ENCODE measurements around the gene PBX2.
A peak's percentile ranks its signal among the peaks of the same experiment; 100 is the strongest.

The PBX2 gene

DNA sequence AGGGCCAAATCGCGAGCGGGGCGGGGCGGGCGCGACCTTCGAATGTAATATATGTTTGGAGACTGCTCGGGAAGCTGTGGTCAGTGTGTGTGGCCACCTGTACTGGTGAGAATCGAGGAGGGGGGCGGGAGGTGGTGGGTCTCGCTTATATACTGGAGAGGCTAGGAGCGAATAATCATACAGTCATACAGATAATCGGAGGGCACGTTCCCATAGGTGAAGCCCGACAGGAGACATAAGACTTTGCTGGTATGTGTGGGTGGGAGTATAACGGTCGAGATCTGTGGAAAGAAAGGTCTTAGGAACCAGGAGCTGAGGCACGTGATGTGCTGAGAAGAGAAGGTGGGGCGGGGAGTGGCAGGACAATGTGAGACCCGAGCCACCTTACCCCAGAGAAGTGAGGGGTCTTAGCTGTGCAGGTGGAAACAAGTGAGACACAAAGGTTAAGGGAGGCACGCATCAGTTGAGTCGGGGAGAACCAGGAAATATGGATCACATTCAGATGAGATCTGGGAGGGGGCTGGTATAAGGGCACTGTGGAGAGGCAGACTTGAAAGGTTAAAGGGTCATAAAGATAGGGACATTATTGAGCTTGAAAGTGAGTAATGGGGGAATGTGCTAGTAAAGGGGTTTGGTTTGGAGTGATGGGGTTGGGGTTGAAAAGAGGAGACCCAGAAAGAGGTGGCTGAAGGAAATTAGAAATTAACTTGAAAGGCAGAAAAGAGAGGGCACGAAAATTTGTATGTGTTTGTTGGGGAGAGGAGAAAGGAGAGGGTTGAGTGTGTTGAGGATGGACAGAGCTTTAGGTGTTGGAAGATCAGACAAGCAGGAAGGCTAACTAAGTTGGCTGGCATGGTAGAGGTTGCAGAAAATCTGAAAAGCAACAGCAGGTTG is 11.2 kb downstream of the PBX2 start:
- Histone ChIP-seq H3K4me3 (ENCODE audit: low read depth, low read length, poor library complexity, severe bottlenecking) (peak overlapping the region; percentile 91), H3K9me3 (ENCODE audit: low read length) (no peaks in the 10 kb centered on the region), H3K9ac (ENCODE audit: low read length) (peak overlapping the region; percentile 79), H4K20me1 (ENCODE audit: insufficient read depth, low read length) (no peaks in the 10 kb centered on the region), H3F3A (ENCODE audit: insufficient read depth, low read length) (no peaks in the 10 kb centered on the region), H3K36me3 (ENCODE audit: insufficient read depth, low read length) (peaks cover 34% of the 10 kb centered on the region; the same call in 1 of the 2 replicates), H3K27me3 (ENCODE audit: insufficient read depth, low read length) (no peaks in the 10 kb centered on the region), H2AFZ (ENCODE audit: low read length) (no peak overlapping the region), H3K9me2 (ENCODE audit: low read depth, low read length) (no peaks in the 10 kb centered on the region), H3K27ac (ENCODE audit: low read depth, low read length, poor library complexity, severe bottlenecking) (peak overlapping the region; percentile 87), H3K79me2 (ENCODE audit: insufficient read depth, low read length) (peaks cover 12% of the 10 kb centered on the region; the same call in 1 of the 2 replicates), H3K4me2 (ENCODE audit: low read length) (peak overlapping the region; percentile 99), H3K4me1 (ENCODE audit: insufficient read depth, low read length, severe bottlenecking) (peaks cover 43% of the 10 kb centered on the region)
- TF ChIP-seq EZH2 (IDR thresholded peaks at IDR 0.05; ENCODE audit: borderline replicate concordance, low read length): no peak
- TF ChIP-seq, protein P1, sequence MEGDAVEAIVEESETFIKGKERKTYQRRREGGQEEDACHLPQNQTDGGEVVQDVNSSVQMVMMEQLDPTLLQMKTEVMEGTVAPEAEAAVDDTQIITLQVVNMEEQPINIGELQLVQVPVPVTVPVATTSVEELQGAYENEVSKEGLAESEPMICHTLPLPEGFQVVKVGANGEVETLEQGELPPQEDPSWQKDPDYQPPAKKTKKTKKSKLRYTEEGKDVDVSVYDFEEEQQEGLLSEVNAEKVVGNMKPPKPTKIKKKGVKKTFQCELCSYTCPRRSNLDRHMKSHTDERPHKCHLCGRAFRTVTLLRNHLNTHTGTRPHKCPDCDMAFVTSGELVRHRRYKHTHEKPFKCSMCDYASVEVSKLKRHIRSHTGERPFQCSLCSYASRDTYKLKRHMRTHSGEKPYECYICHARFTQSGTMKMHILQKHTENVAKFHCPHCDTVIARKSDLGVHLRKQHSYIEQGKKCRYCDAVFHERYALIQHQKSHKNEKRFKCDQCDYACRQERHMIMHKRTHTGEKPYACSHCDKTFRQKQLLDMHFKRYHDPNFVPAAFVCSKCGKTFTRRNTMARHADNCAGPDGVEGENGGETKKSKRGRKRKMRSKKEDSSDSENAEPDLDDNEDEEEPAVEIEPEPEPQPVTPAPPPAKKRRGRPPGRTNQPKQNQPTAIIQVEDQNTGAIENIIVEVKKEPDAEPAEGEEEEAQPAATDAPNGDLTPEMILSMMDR (IDR thresholded peaks at IDR 0.05; ENCODE audit: low read length): no peak

DNA sequence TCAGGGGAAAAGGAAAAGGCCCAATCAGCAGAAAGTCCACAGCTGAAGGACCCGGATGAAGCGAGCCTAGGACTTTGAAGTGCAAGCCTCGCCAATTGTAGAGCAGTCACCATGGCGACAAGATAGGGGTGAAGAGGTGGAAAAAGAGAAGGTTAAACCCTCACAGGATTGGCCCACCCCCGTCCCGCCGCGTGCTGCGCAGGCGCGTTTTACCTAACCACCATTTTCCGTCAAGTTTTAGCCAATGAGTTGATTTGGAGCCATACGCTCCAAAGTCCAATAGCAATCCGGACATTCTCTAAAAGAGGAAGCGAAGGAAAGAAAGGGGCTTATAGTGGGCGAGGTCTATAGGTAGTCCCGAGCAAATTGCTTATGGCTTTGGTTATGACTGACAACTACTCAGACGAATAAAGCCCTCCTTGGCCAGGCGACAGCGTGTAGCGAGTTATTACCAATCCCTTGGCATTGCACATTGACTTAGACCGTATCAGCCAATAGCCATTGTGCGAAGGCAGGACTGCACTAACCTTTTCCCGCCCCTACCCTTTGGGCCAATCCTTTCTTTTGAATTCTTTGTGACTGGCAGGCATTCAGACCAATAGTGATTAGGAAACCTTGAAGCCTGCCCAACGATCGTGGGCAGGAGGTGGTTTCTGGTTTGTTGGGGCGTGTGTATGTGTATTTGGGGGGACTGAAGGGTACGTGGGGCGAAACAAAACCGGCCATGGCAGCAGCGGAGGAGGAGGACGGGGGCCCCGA is 12.0 kb downstream of the PBX2 start, which contains the start of gene RNF5:
Gene RNF5, plus strand, starts transcription at position 618 of the 759 bp plus-strand sequence. Its CDS starts 107 bp downstream, at position 725.
- Histone ChIP-seq H3K9me3 (ENCODE audit: low read length) (no peaks in the 10 kb centered on the region), H4K20me1 (ENCODE audit: insufficient read depth, low read length) (no peaks in the 10 kb centered on the region), H3K79me2 (ENCODE audit: insufficient read depth, low read length) (peaks cover 12% of the 10 kb centered on the region; the same call in 1 of the 2 replicates), H3K36me3 (ENCODE audit: insufficient read depth, low read length) (peaks cover 27% of the 10 kb centered on the region; the same call in 1 of the 2 replicates), H3K9me2 (ENCODE audit: low read depth, low read length) (no peaks in the 10 kb centered on the region), H3K4me1 (ENCODE audit: insufficient read depth, low read length, severe bottlenecking) (peaks cover 51% of the 10 kb centered on the region), H3K9ac (ENCODE audit: low read length) (peak within 1 kb of the TSS; percentile 79), H3K27ac (ENCODE audit: low read depth, low read length, poor library complexity, severe bottlenecking) (peak within 1 kb of the TSS; percentile 87), H3K4me3 (ENCODE audit: low read depth, low read length, poor library complexity, severe bottlenecking) (peak within 1 kb of the TSS; percentile 91), H3F3A (ENCODE audit: insufficient read depth, low read length) (no peaks in the 10 kb centered on the region), H3K4me2 (ENCODE audit: low read length) (peak within 1 kb of the TSS; percentile 99), H3K27me3 (ENCODE audit: insufficient read depth, low read length) (no peaks in the 10 kb centered on the region), H2AFZ (ENCODE audit: low read length) (no peak within 1 kb of the TSS)
- TF ChIP-seq EZH2 (IDR thresholded peaks at IDR 0.05; ENCODE audit: borderline replicate concordance, low read length): no peak
- TF ChIP-seq, protein P1 (IDR thresholded peaks at IDR 0.05; ENCODE audit: low read length): no peak

DNA sequence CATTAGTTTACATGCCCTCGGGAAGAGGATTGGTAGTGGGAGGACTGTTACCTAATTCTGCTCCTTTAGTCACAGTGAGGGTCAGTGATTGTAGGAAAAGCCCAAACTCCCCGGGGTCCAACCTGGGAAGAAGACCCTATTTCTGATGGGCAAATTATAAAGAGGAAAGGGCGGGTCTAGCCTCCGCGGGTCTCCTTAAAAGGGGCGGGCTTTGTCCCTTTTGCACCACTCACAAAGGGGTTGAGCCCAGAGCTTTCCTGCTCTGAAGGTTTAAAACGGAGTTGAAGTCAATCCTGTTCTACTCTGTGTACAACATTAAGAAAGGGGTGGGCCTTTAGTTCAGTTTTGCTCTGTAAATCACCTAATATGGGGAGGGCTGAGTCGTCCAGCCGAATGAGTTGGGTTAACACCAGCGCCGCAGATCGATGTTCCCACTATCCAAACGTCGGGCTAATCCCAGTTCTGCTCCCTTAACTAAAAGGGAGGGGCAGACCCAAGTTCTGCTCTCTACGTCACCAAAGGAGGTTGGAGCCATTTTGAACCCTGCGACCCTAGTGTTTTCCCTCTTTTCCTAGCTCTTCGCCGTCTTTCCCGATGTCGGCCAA is 12.7 kb downstream of the PBX2 start:
- H3K4me2 ChIP-seq (ENCODE audit: low read length): peak overlapping the region; percentile 80
- H3K36me3 ChIP-seq (ENCODE audit: insufficient read depth, low read length): peaks cover 20% of the 10 kb centered on the region; the same call in 1 of the 2 replicates
- H4K20me1 ChIP-seq (ENCODE audit: insufficient read depth, low read length): no peaks in the 10 kb centered on the region
- TF ChIP-seq EZH2 (IDR thresholded peaks at IDR 0.05; ENCODE audit: borderline replicate concordance, low read length): no peak
- TF ChIP-seq, protein P1 (IDR thresholded peaks at IDR 0.05; ENCODE audit: low read length): no peak
- peaks cover 56% of the 10 kb centered on the region for H3K4me1 ChIP-seq (ENCODE audit: insufficient read depth, low read length, severe bottlenecking)
- H3K9me3 ChIP-seq (ENCODE audit: low read length): no peaks in the 10 kb centered on the region
- H3K27me3 ChIP-seq (ENCODE audit: insufficient read depth, low read length): no peaks in the 10 kb centered on the region
- H3K79me2 ChIP-seq (ENCODE audit: insufficient read depth, low read length): peaks cover 12% of the 10 kb centered on the region; the same call in 1 of the 2 replicates
- H3K27ac ChIP-seq (ENCODE audit: low read depth, low read length, poor library complexity, severe bottlenecking): peak overlapping the region; percentile 87
- H3K4me3 ChIP-seq (ENCODE audit: low read depth, low read length, poor library complexity, severe bottlenecking): peak overlapping the region; percentile 91
- H3F3A ChIP-seq (ENCODE audit: insufficient read depth, low read length): no peaks in the 10 kb centered on the region
- peak overlapping the region; percentile 70 for H3K9ac ChIP-seq (ENCODE audit: low read length)
- no peaks in the 10 kb centered on the region for H3K9me2 ChIP-seq (ENCODE audit: low read depth, low read length)
- H2AFZ ChIP-seq (ENCODE audit: low read length): no peak overlapping the region

Measured in OCI-LY1 (cell line).